ENCODE data around the gene LAMA3. TPM values are rescaled to one million over a fixed set of nuclear protein-coding genes. Genes with fewer than 3 reads are reported as not detected.
"Not testable (repeated sequence)": the region's sequence is repeated elsewhere in the genome, so short reads cannot be mapped to it uniquely, and the experiment has no call there.

LAMA3 gene
- total RNA-seq, 1 experiment from 2014 or later = 207 TPM

DNA sequence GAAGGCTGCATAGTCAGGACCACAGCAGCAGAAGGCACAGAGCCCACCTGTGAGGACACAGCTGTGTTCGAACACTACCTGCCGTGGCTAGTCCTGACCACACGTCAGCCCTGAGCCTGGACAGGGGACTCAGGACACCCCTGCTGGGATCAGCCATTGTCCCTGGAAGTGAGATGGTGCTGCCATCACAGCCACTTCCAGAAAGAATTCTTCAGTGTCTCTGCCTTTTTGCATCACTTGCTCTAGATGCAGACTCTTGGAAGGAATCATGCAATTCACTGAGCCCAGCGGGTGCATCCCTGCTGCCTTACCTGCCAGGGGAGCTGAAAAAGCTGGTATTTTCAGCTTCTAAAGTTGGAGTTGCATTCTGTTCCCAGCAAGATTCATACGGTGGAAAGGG lies 49.3 kb downstream of the LAMA3 start:
- Mint-ChIP-seq H3K4me1 (ENCODE audit: low read depth, unreplicated experiment) (peaks cover 54% of the 10 kb centered on the region), H3K36me3 (ENCODE audit: insufficient read depth, unreplicated experiment) (no peaks in the 10 kb centered on the region), H3K4me3 (ENCODE audit: low read depth, unreplicated experiment) (no peak overlapping the region), H3K9me3 (ENCODE audit: low read depth, unreplicated experiment) (no peaks in the 10 kb centered on the region), H3K27me3 (ENCODE audit: unreplicated experiment) (no peaks in the 10 kb centered on the region), H3K27ac (ENCODE audit: unreplicated experiment) (no peak overlapping the region)
- intact Hi-C loops (cut with micrococcal nuclease; ENCODE audit: unreplicated experiment) = no loop called here
- no TSS peak for BruUV-seq (replicated peaks)
- CTCF ChIA-PET = no interaction called here
- TF ChIP-seq, protein P1, sequence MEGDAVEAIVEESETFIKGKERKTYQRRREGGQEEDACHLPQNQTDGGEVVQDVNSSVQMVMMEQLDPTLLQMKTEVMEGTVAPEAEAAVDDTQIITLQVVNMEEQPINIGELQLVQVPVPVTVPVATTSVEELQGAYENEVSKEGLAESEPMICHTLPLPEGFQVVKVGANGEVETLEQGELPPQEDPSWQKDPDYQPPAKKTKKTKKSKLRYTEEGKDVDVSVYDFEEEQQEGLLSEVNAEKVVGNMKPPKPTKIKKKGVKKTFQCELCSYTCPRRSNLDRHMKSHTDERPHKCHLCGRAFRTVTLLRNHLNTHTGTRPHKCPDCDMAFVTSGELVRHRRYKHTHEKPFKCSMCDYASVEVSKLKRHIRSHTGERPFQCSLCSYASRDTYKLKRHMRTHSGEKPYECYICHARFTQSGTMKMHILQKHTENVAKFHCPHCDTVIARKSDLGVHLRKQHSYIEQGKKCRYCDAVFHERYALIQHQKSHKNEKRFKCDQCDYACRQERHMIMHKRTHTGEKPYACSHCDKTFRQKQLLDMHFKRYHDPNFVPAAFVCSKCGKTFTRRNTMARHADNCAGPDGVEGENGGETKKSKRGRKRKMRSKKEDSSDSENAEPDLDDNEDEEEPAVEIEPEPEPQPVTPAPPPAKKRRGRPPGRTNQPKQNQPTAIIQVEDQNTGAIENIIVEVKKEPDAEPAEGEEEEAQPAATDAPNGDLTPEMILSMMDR (IDR thresholded peaks at IDR 0.05; ENCODE audit: unreplicated experiment) = no peak
- no peak for DNase-seq

DNA sequence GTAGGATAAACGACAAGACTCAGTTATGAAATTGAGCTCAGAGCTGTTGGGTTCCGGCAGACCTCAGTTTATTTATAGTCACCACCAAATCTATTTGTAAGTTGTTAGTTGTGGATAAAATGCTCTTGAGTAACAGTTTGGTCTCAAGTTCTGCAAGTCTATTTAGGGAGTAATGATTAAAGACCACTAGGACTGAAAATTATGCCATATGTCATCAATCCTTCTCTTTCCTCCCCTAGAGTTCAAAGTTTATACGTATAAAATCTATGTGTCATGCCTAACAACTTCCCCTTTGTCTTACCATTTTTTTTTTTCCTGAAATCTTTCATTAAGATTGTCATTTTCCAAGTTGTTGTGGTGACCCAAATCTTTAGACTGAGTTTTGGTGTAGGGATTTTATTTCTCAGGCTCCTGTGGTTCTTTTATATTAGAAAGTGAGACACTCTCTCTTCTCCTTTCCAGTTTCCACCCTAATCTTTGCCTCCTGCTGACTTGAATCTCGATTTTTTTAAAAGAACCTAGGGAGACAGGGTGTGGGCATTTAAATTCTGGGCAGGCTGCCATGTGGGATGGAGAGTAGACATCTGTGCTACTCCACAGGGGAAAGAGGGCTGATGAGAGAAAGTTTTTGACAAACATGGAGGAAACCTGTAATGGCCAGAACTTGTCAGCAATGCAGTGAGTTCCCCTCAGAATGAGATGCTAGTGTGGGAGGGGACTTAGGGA lies 51.0 kb downstream of the LAMA3 start:
- no TSS peak for BruUV-seq (replicated peaks)
- no peaks in the 10 kb centered on the region for H3K36me3 Mint-ChIP-seq (ENCODE audit: insufficient read depth, unreplicated experiment)
- peak overlapping the region; percentile 10 for H3K27ac Mint-ChIP-seq (ENCODE audit: unreplicated experiment)
- DNase-seq = peak; percentile 24
- peaks cover 46% of the 10 kb centered on the region for H3K4me1 Mint-ChIP-seq (ENCODE audit: low read depth, unreplicated experiment)
- TF ChIP-seq, protein P1 (IDR thresholded peaks at IDR 0.05; ENCODE audit: unreplicated experiment) = no peak
- H3K4me3 Mint-ChIP-seq (ENCODE audit: low read depth, unreplicated experiment) = no peak overlapping the region
- H3K27me3 Mint-ChIP-seq (ENCODE audit: unreplicated experiment) = no peaks in the 10 kb centered on the region
- intact Hi-C loops (cut with micrococcal nuclease; ENCODE audit: unreplicated experiment) = no loop called here
- H3K9me3 Mint-ChIP-seq (ENCODE audit: low read depth, unreplicated experiment) = no peaks in the 10 kb centered on the region
- CTCF ChIA-PET = interaction anchor here (0.7 kb wide), 1 partner anchor 70 kb away, joined by 3 read pairs; no protein-coding TSS in a partner anchor

DNA sequence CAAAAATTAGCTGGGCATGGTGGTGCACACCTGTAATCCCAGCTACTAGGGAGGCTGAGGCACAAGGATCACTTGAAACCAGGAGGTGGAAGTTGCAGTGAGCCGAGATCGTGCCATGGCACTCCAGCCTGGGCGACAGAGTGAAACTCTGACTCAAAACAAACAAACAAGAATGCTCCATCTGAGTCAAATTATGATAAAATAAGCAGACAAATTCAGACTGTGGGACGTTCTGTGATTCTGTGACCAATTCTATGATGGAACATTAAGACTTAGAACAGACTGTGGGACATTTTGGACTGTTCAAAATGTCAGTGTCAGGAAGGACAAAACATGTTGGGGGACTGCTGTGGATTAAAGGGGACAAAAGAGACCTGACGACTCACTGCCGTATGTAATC lies 52.7 kb downstream of the LAMA3 start:
- H3K9me3 Mint-ChIP-seq (ENCODE audit: low read depth, unreplicated experiment); H3K4me3 Mint-ChIP-seq (ENCODE audit: low read depth, unreplicated experiment); H3K27me3 Mint-ChIP-seq (ENCODE audit: unreplicated experiment); CTCF ChIA-PET; H3K36me3 Mint-ChIP-seq (ENCODE audit: insufficient read depth, unreplicated experiment); BruUV-seq (replicated peaks); intact Hi-C loops (cut with micrococcal nuclease; ENCODE audit: unreplicated experiment); H3K27ac Mint-ChIP-seq (ENCODE audit: unreplicated experiment); DNase-seq: not testable (repeated sequence)
- H3K4me1 Mint-ChIP-seq (ENCODE audit: low read depth, unreplicated experiment) = peaks cover 39% of the 10 kb centered on the region

DNA sequence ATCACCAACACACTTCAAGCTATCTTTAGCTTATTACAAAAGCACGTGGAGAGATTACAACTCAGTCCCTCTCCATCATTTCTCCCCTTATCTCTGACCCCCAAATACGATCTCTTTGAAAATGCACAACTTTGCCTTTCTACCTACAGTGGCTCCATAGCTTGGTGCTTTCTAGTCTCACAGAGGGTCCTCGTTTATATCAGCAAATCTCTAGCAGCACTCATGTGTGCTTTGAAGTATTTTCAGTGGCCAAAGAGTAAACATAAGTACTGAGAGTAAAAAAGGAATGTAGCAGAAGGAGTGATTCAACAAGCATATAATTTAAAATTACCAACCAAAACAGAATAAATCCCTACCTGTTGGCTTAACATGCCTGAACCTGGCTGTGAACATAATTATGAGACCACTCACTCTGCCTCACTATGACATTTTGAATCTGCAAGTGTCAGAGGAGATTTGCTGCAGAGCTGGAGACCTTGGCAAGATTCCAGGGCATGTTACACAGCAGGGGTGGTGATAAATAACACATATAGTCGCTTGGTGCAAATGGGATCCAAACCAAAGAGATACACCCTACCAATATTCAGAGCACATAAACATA lies 54.6 kb downstream of the LAMA3 start:
- no TSS peak for BruUV-seq (replicated peaks)

More for the DNA sequence above, 54.6 kb downstream of the LAMA3 start:
- Mint-ChIP-seq H3K27ac (ENCODE audit: unreplicated experiment) (no peak overlapping the region), H3K9me3 (ENCODE audit: low read depth, unreplicated experiment) (no peaks in the 10 kb centered on the region), H3K27me3 (ENCODE audit: unreplicated experiment) (no peaks in the 10 kb centered on the region), H3K36me3 (ENCODE audit: insufficient read depth, unreplicated experiment) (no peaks in the 10 kb centered on the region), H3K4me3 (ENCODE audit: low read depth, unreplicated experiment) (no peak overlapping the region), H3K4me1 (ENCODE audit: low read depth, unreplicated experiment) (peaks cover 39% of the 10 kb centered on the region)
- TF ChIP-seq, protein P1 (IDR thresholded peaks at IDR 0.05; ENCODE audit: unreplicated experiment) = no peak
- intact Hi-C loops (cut with micrococcal nuclease; ENCODE audit: unreplicated experiment) = no loop called here
- no peak for DNase-seq
- CTCF ChIA-PET = no interaction called here
